Stimulated activated CD4-positive, alpha-beta T cell treated with anti-CD3 and anti-CD28 coated beads, TNF-alpha, amount 100 ng/mL, for 4 hours (primary cell): ENCODE data around the gene ITGB5.

Source experiments
- DNase-seq, 3 experiments: peaks; one replicate each; pipeline ENCODE4 v3.0.0-alpha.2; 2020; ENCODE audit warnings: low read depth in 3 of 3

ITGB5 gene

GRCh38 chr3:124896824-124897526, 9.8 kb upstream of the ITGB5 start:
- no peak for DNase-seq

GRCh38 chr3:124895756-124896155, 8.6 kb upstream of the ITGB5 start:
- no peak for DNase-seq

DNA sequence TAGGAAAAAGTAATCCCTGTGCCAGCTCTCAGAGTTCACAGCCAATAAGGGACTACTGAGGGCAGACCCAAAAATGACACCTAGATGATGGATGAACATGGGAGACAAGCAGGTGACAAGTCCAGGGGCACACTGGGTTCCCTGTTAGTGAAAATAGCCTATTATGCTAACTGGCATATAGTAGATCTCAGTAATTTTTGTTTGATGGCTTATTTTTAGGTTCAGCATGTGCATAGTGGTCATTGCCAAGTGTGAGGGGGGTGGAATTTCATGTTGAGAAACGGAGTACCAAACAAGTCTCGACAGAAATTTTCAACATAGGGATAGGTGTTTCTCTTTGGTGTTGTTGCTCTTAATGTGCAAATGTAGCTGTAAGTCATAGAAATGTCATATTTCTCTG, 6.4 kb upstream of the ITGB5 start:
- DNase-seq = no peak

DNA sequence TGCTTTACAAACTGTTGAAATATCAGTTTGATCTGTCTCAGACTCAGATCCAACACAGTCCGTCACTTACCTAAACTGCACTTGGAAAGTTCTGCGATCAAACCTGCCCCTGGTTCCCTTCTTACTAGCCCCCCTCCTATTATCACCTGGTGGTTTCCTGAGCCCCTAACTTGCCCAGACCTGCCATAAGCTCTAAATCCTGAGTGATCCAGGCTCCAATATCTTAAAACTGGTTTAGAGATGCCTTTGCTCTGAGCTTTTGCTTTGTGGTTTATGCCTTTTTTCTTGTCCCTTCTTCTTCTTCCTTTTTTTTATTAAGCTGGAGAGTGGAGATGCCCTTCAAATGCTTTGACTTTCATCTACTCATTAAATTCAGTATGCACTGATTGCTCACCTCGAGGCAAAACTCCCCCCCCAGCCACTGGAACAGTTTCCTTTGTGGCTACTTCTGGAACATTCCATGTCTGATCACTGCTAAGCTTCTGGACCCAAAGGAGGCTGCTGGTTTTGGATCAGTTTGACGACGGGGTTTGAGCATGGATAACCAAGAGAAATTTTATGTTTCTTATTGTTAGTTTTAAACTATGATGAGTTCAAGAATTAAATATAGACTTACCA, 3.5 kb upstream of the ITGB5 start:
- DNase-seq = no peak

DNA sequence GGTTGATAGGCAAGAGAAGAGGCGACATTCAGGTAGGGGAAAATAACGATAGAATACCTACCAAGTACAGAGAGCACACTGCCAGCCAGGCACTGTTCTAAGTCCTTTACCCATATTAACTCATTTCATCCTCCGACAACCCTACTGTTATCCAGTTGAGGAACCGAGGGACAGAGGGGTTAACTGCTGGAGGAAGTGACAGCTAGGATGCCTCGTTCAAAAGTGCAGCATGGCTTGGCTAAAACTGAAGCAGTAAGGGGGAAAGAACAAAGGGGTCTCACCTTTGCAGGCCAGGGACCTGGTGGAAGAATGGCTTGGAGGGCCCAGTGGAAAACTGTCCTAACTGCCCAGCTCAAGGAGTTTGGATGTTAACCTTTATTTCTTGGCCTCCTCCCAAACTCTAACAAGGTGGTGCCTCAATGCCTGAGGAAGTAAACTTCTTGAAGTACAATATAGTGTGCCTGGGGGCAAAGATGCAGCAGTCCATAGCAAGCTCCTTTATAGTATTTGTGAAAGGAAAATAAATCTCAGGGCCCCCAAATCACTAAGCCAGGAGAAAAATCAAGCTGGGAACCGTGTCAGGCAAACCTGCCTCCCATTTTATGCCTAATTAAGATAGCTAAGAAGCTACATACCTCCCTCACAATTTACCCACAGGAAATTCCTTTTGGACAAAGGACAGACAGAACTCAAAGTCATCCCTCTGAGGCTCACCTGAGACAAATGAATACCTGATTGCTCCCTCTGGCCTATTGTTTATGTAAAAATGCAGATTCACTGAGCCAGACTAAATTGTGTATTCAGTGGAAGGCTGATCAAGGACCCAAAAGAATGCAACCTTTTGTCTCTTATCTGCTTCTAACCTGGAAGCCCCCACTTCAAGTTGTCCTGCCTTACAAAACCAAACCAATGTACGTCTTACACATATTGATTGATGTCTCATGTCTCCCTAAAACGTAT, 1.6 kb upstream of the ITGB5 start:
- DNase-seq = no peak

DNA sequence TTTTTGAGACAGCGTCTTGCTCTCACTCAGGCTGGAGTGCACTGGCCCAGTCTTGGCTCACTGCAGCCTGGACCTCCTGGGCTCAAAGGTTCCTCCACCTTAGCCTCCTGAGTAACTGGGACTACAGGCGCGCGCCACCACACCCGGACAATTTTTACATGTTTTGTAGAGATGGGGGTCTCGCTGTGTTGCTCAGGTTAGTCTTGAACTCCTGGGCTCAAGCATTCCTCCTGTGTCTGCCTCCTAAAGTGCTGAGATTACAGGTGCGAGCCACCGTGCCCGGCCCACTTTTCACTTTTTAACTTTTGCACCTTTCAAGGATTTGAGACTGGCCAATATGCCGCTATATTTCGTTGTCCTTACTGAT, 750 bp upstream of the ITGB5 start:
- DNase-seq = no peak

DNA sequence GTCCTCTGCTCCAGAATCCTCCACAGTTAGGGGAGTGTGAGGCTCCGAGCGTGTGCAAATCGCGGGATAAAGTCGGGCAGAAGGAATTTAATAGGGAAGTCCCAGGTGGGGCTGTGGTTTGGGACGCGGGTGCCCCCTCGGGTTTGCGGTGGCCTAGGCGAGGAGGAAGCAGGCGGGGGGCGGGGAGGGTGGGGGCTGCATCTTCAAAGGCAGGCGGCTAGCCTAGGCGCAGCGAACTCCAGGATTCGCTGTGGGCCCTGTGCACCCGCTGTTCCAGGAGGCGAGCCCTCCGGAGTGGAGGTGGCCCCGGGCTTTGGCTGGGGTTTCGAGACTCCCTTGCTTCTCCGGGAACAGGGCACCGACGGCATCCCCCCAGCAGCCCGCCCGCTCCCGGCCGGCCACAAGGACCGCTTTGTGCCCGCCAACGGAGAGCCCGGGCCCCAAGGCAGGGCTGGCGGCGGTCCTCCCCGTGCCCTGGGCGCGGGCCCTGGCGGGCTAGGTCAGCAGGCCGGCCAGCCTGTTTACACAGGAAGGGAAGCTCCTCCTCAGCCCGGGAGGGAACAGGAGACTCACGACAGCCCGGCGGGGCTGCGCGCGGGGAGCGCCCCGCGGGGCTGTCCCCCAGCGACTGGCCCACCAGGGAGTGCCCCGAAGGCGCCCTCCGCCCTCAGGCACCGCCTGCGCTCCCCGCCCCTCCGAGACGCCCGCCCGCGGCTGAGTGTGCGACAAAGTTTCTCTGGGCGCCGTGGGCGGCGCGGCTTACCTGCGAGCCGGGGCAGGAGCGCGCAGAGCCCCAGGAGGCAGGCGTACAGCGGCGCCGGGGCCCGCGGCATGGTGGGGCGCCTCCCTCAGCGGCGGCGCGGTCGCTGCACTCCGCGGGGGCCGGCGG, 753 bp downstream of the ITGB5 start:
- DNase-seq = peak in 2 of 3 experiments; percentile 20 to 38

GRCh38 chr3:124885466-124886167, 1.5 kb downstream of the ITGB5 start:
- no peak for DNase-seq

GRCh38 chr3:124884474-124885101, 2.6 kb downstream of the ITGB5 start:
- DNase-seq = no peak

- DNase-seq = no peak
Observed at GRCh38 chr3:124883766-124884473, 3.2 kb downstream of the ITGB5 start.

DNA sequence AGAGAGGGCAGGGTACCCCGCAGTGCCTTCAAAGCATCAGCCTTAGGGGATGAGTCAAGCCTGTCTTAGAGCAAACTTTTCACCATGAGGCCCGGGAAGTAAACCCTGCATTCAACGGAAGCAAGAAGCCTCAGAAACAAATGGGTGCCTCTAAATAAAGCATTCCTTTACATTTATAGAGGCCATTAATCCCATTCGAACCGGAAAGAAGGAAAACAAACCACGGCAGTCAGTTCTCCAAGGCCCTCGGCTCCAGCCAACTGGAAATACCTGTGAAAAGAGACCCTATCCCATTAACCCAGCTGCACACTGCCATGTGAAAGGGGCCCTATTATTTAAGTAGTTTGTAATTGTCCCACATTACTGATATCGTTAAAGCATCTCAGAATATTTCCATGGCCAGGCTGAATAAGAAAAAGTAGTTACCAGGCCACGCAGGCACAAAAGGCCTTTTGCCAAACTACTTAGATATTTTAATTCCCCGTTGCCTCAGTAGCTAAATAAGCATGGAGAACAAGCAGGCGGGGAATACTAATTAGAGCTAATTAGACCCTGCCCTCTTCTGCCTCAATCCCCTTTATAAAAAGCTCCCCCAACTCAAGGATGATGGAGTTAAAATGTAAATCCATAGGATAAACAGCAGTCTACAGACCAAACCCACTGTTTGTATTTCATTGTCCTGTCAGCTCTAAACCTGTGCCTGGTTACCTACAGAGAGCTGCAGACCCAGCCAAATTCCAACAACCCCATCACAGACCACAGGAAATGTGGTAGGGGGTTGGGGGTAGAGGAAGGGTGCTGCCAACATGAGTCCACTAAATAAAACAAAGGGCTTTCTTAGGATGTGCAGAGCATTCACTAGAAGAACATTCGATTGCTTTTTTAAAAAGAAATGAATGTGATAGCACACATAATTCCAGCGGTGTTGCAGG, 4.1 kb downstream of the ITGB5 start:
- DNase-seq = no peak

GRCh38 chr3:124881976-124882697, 5.0 kb downstream of the ITGB5 start:
- DNase-seq = no peak

- no peak for DNase-seq
Observed at GRCh38 chr3:124879337-124879680, 7.9 kb downstream of the ITGB5 start.

DNA sequence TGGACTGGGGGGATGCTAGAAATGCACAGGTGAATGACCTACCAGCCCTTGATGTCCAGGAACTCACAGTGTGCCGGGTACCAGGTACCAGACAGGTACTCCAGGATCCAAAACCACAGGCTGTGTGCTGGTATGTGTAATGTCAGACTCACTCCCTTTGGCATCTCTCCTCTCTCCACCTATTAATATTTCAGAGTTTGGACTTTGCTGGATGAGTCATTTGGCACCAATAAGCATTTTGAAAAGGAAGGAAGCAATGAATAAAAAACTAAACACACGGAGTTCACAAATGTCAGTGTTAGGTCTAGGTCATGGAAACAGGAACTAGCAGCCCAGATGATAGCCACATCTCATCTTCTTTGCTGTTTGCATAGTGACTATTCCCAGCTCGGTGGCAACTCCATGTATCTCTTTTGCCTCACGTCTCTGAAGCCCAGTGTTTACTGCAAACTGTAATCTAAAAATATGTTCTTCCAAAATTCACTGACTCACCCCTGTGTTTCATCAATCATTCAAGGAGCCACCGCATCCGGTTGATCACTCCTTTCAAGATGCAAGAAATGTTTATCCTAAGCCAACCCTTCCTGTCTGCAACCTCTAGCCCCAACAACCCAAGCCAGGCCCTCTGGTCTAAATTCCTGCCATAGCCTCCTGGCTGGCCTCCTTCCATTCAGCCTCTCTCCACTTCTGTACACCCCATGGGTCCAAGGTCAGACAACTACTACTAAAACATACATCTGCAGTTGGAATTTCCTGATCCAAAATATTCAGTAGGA, 8.4 kb downstream of the ITGB5 start:
- no peak for DNase-seq

DNA sequence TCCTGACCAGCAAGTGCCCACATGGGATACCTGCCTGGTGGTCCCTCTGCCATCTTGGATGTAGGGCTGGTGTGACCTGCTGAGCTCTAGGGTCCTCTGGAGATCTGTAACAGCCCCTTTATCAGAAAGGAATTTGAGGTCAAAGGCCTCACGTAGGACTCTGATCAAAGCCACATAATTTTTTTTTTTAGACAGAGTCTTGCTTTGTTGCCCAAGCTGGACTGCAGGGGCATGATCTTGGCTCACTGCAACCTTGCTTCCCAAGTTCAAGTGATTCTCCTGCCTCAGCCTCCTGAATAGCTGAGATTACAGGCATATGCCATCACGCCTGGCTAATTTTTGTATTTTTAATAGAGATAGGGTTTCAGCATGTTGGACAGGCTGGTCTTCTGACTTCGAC, 9.5 kb downstream of the ITGB5 start:
- no peak for DNase-seq

DNA sequence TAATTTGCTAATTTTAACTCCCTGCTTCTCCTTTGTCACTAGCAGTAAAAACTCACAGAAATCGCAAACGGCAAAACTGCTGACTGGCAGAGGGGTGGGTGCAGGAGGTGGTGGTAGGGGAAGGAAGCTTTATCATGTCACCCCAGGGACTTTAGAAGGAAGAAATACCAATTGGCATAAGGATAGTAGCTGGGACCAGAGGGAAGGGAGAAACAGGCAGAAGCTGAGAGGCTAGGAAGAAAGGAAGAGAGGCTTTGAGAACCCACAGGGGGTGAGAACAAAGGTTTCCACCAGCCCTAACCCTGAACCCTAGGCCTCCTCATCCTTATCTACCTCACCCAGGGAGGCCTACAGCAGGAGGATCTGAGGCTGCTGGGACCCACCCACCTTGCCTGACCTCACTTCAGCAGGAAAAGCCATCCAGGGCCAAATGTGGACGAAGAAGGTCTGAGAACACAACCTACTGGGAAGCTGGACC, 10.7 kb downstream of the ITGB5 start:
- no peak for DNase-seq

- no peak for DNase-seq
Observed at GRCh38 chr3:124873226-124873625, 13.9 kb downstream of the ITGB5 start.
